Measurements from ENCODE around the gene NOS1. TPM values are rescaled to one million over a fixed set of nuclear protein-coding genes. Genes with fewer than 3 reads are reported as not detected.

Gene NOS1
- total and polyA plus RNA-seq, 12 donors = 0.01 to 2.8 (median 0.45) TPM; not detected in 1

GRCh38 chr12:117365049-117365616, 3.7 kb upstream of the NOS1 start:
- DNase-seq (no peak), ATAC-seq (no peak)
- Histone ChIP-seq H3K4me1 (peaks cover 0 to 7% (median 0%) of the 10 kb centered on the region in 9 donors), H3K9me3 (peaks cover 0 to under 1% (median 0%) of the 10 kb centered on the region in 11 donors), H3K27ac (no peak overlapping the region), H3K4me3 (no peak overlapping the region), H3K36me3 (no peaks in the 10 kb centered on the region), H3K27me3 (peaks cover 7 to 73% (median 60%) of the 10 kb centered on the region in 7 donors)
- TF ChIP-seq CTCF (IDR thresholded peaks at IDR 0.05) = no peak
- intact Hi-C loops (cut with DNase I) = loop anchor here in 7 of 10 donors (2.0 to 10.0 kb wide), 6 partner anchors 128 to 472 kb away; no protein-coding TSS in a partner anchor
- WGBS, 2 donors = 37 to 41% methylated on average over 9 of the region's 9 CpGs

GRCh38 chr12:117363953-117364486, 2.6 kb upstream of the NOS1 start:
- 12 to 14% methylated on average over 4 of the region's 4 CpGs for WGBS, 2 donors
- no peaks in the 10 kb centered on the region for H3K9me3 ChIP-seq
- H3K4me3 ChIP-seq = no peak overlapping the region
- TF ChIP-seq CTCF (IDR thresholded peaks at IDR 0.05) = no peak
- H3K36me3 ChIP-seq = no peaks in the 10 kb centered on the region
- H3K27ac ChIP-seq = no peak overlapping the region
- H3K27me3 ChIP-seq = peaks cover 7 to 84% (median 71%) of the 10 kb centered on the region in 7 donors
- H3K4me1 ChIP-seq = peaks cover 0 to 7% (median 0%) of the 10 kb centered on the region in 9 donors
- intact Hi-C loops (cut with DNase I) = loop anchor here in 3 of 10 donors (2.0 to 10.0 kb wide), 4 partner anchors 127 to 311 kb away; no protein-coding TSS in a partner anchor
- DNase-seq (no peak), ATAC-seq (no peak)

DNA sequence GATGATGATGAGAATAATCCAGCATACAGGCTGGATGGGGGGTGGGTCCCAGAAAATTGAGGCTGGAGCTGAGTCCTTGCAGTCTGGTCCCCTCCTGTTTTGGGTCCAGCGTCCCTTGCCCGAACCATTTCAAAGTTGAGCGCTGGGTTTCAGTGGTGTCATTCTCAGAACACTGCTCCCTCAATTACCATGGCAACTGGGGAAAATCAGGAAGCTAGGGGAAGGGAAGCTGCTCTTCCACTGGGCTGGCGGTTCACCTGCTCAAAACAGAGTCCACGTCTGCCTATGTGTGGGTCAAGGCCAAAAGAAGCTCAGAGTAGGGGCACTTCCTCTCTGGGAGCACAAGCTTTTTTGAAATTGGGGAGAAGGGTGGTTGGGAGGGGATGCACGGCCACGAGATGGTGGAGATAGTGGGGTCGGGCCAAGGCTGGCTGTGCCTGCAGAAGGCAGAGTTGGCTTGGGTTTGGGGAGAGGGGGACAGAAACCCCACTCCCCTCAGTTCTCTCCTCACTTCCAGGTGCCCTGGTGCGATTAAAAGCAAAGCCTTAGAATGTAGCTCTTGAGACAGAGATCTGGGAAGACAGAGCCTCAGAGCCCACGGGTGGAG, 1.7 kb upstream of the NOS1 start:
- no peak overlapping the region for H3K4me3 ChIP-seq
- H3K4me1 ChIP-seq = peaks cover 0 to 7% (median 0%) of the 10 kb centered on the region in 9 donors
- H3K9me3 ChIP-seq = no peaks in the 10 kb centered on the region
- no peaks in the 10 kb centered on the region for H3K36me3 ChIP-seq
- TF ChIP-seq CTCF (IDR thresholded peaks at IDR 0.05) = no peak
- DNase-seq = no peak
- ATAC-seq = no peak
- H3K27me3 ChIP-seq = peaks cover 7 to 89% (median 80%) of the 10 kb centered on the region in 7 donors
- intact Hi-C loops (cut with DNase I) = loop anchor here in 2 of 10 donors (5.0 to 10.0 kb wide), 3 partner anchors 126 to 312 kb away; no protein-coding TSS in a partner anchor
- H3K27ac ChIP-seq = no peak overlapping the region
- WGBS, 2 donors = 41 to 47% methylated on average over 10 of the region's 10 CpGs

GRCh38 chr12:117362391-117362790, 965 bp upstream of the NOS1 start:
- intact Hi-C loops (cut with DNase I) = loop anchor here in 2 of 10 donors (5.0 to 10.0 kb wide), 3 partner anchors 125 to 312 kb away; no protein-coding TSS in a partner anchor
- no peak for ATAC-seq
- WGBS, 2 donors = 71 to 75% methylated on average over 12 of the region's 12 CpGs
- TF ChIP-seq CTCF (IDR thresholded peaks at IDR 0.05) = no peak
- Histone ChIP-seq H3K4me3 (no peak overlapping the region), H3K27me3 (peaks cover 7 to 93% (median 87%) of the 10 kb centered on the region in 7 donors), H3K36me3 (no peaks in the 10 kb centered on the region), H3K9me3 (no peaks in the 10 kb centered on the region), H3K27ac (no peak overlapping the region), H3K4me1 (peaks cover 0 to 7% (median 0%) of the 10 kb centered on the region in 9 donors)
- DNase-seq = no peak
